NCI-H748 treated with DMSO at 0.1 percent for 48 hours (cell line): ENCODE measurements around the gene MTUS2.

Experiments used
- DNase-seq: peaks from one replicate; lab custom pipeline; 2025; lab: John Stamatoyannopoulos, UW

The MTUS2 gene

GRCh38 chr13:28820099-28821051 lies at the start of gene MTUS2:
TSS of gene MTUS2 (plus strand) at chr13:28820339.
- DNase-seq, result peak; percentile 62

GRCh38 chr13:28778308-28779215 lies 41.6 kb upstream of the MTUS2 start:
- no peak for DNase-seq

GRCh38 chr13:28792992-28793391 lies 27.1 kb upstream of the MTUS2 start:
- no peak for DNase-seq

- peak; percentile 24 for DNase-seq
These were observed 25.7 kb upstream of the MTUS2 start for GRCh38 chr13:28794396-28794795.

DNA sequence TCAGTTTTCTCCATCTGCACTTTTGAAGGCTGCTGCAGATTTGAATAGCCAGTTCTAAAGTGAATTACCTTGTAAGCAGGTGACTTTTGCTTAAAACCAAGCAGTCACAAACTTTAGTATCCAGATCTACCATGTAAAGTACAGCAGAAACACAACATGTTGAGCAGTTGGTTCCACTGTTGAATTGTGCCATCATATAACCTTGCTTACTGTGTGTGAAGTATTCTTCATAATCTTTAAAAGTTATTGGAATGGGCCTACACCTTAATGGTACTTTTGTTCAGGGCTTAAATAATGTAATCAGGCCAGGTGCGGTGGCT lies 23.2 kb upstream of the MTUS2 start:
- DNase-seq, result no peak

DNA sequence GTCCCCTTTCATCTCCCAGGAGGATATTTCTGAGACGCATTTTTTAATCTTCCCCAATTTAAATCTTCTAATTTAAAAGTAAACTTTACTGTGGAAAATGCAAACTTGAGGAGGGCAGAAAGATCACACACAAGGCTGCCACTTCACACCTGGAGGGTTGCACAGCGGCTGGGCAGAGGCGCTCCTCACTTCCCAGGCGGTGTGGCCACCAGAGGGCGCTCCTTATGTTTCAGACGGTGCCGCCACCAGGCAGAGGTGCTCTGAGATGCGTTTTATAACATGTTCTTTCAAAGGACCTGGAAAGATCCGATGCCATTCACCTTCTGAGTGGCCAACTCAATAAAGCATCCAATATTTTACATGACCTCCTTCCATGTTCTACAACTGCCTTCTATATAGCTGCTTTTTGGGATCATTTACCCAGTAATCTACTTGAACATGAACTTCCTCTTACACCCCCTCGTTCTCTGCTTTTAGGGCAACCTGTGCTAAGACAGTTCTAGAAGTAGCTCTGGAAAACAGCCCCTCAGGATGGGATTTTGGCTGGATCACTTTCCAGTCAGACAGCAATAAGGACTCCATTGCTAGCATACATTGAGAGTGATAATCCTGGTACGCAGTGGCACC lies 14.8 kb upstream of the MTUS2 start:
- peak; percentile 32 for DNase-seq

GRCh38 chr13:28817204-28817603 lies 2.9 kb upstream of the MTUS2 start:
- no peak for DNase-seq

- no peak for DNase-seq
These were observed 951 bp upstream of the MTUS2 start for GRCh38 chr13:28819046-28819730.

DNA sequence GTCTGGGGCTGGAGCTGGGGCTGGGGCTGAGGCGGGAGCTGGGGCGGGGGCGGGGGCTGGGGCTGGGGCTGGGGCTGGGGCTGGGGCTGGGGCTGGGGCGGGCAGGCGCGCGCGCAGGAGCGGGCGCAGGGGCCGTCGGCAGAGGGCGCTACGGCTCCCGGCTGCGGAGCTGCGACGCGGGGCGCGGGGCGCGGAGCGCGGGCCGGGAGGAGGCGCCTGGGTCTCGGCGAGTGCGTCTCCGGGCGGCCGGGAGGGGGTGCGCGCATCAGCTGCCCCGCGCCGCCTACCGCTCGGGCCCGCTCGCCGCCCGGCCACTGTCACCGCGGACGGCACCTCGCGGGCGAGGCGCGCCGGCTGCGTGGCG lies 422 bp upstream of the MTUS2 start:
- DNase-seq, result peak; percentile 49

GRCh38 chr13:28822151-28822550 lies 2.0 kb downstream of the MTUS2 start:
- DNase-seq, result no peak

DNA sequence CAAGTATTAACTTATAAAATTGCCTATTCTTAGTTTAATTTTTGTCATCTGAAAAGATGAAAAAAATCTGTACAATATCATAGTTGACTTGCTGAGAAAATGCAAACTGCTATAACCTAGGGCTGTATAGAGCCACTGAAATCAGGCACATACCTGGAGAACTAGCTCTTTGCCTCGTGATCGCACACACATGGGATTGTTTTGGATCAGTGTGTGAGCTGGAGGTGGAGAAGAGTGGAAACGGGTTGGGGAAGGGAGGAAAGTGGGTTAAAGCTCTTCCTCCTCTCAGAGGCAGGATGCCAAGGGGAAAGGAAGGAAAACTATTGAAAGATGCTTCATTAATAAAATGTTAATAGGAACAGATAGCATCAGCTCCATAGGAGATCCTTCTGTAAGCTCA lies 2.7 kb downstream of the MTUS2 start:
- DNase-seq, result no peak

DNA sequence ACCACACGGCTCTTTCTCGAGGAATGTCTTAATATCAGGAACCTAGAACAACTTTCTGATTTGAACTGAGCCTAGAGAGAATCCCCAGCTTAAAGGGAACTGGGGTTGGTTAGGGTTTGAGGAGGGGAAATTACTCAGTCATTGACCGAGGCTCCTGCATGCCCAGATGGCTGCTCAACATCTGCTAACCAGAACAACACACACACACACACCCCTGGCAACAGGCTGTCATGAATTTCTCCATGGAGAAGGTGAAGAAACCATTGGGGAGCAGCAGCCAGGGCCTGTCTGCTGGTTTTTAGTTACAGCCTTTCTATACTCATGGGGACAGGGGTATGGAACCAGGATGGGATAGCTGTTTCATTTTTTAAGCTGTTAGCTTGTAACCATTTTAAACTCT lies 5.2 kb downstream of the MTUS2 start:
- DNase-seq, result no peak

DNA sequence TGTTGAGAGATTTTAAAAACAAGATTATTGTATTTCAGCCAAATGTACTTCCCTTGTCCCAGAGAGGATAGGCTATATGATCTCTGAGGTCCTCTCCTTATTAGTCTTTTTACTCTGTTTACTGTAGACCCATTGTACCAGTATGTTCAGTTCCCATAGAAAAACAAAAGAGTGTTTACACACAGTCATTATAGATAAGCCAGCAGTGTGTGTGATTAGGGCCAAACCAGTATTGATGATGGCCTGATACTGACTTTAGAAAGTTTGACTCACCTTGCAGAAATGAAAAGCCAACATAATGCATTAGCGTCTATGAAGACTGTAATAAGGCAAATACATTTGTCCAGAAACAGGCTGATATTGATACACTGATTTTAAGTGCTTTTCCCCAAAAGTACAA lies 6.2 kb downstream of the MTUS2 start:
- no peak for DNase-seq

- no peak for DNase-seq
These were observed 10.4 kb downstream of the MTUS2 start for GRCh38 chr13:28830580-28830979.

DNA sequence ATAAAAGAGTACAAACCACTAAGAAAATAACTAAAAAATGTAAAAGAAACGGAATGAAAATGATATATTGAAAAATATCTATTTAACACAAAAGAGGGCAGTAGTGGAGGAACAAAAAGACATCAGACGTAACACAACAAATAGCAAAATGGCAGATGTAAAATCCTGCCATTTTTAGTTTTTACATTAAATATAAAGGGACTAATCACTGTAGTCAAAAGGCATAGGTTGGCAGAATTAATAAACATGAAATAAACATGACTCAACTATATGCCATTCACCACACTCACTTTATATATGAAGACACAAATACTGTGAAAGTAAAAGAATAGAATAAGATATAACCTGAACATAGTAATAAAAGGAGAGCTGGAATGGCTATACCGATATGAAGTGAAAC lies 11.0 kb downstream of the MTUS2 start:
- no peak for DNase-seq

- no peak for DNase-seq
These were observed 17.0 kb downstream of the MTUS2 start for GRCh38 chr13:28837111-28837510.

- DNase-seq, result no peak
These were observed 23.5 kb downstream of the MTUS2 start for GRCh38 chr13:28843639-28844038.

- DNase-seq, result no peak
These were observed 29.3 kb downstream of the MTUS2 start for GRCh38 chr13:28849441-28849840.

GRCh38 chr13:28850226-28850625 lies 30.1 kb downstream of the MTUS2 start:
- no peak for DNase-seq

GRCh38 chr13:28851422-28851821 lies 31.3 kb downstream of the MTUS2 start:
- no peak for DNase-seq

DNA sequence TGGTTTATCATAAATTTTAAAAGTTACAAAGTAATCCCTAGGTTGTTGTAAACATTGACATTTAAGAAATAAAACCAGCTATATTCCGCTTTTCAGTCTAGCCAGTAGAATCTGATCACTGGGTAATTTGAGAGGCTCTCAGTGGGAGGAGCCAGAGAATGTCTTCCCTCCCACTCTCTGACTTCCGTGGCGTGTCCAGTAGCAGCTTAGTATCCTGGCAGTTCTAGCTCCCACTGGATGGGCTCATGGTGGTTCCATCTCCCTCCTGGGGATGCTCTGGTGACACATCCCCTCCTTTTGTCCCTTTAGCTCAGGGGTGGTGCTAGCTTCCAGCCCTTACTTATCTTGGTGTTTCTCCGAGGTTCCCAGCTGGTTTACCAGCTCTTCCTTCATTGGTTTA lies 34.5 kb downstream of the MTUS2 start:
- DNase-seq, result no peak

DNA sequence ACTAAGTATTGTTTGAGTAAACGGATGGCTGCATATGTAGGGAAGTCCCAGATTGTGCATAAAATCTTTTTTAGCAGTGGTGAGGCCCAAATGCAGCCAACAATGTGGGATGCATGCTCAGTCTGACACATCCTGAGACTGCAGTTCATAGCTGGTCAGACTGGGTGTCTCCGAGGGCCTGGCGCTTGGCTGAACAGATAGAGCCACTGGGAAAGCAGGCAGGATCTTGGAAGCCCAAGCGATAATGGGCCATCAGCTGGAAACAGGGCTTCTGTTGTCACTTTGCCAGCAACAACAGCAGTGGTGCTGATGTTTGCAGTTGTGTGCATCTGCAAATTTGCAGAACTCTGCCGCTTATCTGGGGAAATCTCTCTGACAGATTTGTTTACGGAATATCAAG lies 36.1 kb downstream of the MTUS2 start:
- no peak for DNase-seq
